ENCODE measurements around the gene TP53BP1.
A peak's percentile ranks its signal among the peaks of the same experiment; 100 is the strongest.
"Not testable (repeated sequence)": the region's sequence is repeated elsewhere in the genome, so short reads cannot be mapped to it uniquely, and the experiment has no call there.

TP53BP1 gene

GRCh38 chr15:43492673-43493601 is at the start of gene TP53BP1:
TP53BP1 (minus strand) TSS chr15:43493156; CDS start chr15:43493043, 113 bp downstream.
- peak; percentile 94 for DNase-seq (ENCODE audit: low read depth)

GRCh38 chr15:43541785-43542184 is 48.8 kb upstream of the TP53BP1 start:
- DNase-seq (ENCODE audit: low read depth) = no peak

- DNase-seq (ENCODE audit: low read depth) = no peak
Observed at GRCh38 chr15:43538091-43538490, 45.1 kb upstream of the TP53BP1 start.

- no peak for DNase-seq (ENCODE audit: low read depth)
Observed at GRCh38 chr15:43534897-43535296, 41.9 kb upstream of the TP53BP1 start.

- not testable (repeated sequence) for DNase-seq (ENCODE audit: low read depth)
Observed at GRCh38 chr15:43532826-43533225, 39.9 kb upstream of the TP53BP1 start.

- DNase-seq (ENCODE audit: low read depth) = no peak
Observed at GRCh38 chr15:43531018-43531670, 38.2 kb upstream of the TP53BP1 start.

- peak; percentile 40 for DNase-seq (ENCODE audit: low read depth)
Observed at GRCh38 chr15:43529587-43530345, 36.8 kb upstream of the TP53BP1 start.

GRCh38 chr15:43529141-43529540 is 36.2 kb upstream of the TP53BP1 start:
- no peak for DNase-seq (ENCODE audit: low read depth)

- DNase-seq (ENCODE audit: low read depth) = no peak
Observed at GRCh38 chr15:43528542-43529007, 35.6 kb upstream of the TP53BP1 start.

GRCh38 chr15:43527802-43528541 is 35.0 kb upstream of the TP53BP1 start:
- no peak for DNase-seq (ENCODE audit: low read depth)

- no peak for DNase-seq (ENCODE audit: low read depth)
Observed at GRCh38 chr15:43527016-43527801, 34.3 kb upstream of the TP53BP1 start.

- no peak for DNase-seq (ENCODE audit: low read depth)
Observed at GRCh38 chr15:43526261-43526930, 33.4 kb upstream of the TP53BP1 start.

- DNase-seq (ENCODE audit: low read depth) = no peak
Observed at GRCh38 chr15:43525131-43525530, 32.2 kb upstream of the TP53BP1 start.

GRCh38 chr15:43524254-43524845 is 31.4 kb upstream of the TP53BP1 start:
- DNase-seq (ENCODE audit: low read depth) = no peak

GRCh38 chr15:43523646-43524045 is 30.7 kb upstream of the TP53BP1 start:
- no peak for DNase-seq (ENCODE audit: low read depth)

GRCh38 chr15:43522247-43522646 is 29.3 kb upstream of the TP53BP1 start:
- DNase-seq (ENCODE audit: low read depth) = no peak

GRCh38 chr15:43521419-43521818 is 28.5 kb upstream of the TP53BP1 start:
- DNase-seq (ENCODE audit: low read depth) = no peak

GRCh38 chr15:43520138-43520537 is 27.2 kb upstream of the TP53BP1 start:
- no peak for DNase-seq (ENCODE audit: low read depth)

- no peak for DNase-seq (ENCODE audit: low read depth)
Observed at GRCh38 chr15:43519196-43519595, 26.2 kb upstream of the TP53BP1 start.
